Astrocyte (in vitro differentiated cells and primary cell): ENCODE data around the gene ULK3.

Experiments
- CTCF ChIP-seq: IDR thresholded peaks from 2 replicates; pipeline ENCODE4 v1.5.1; 2011; ENCODE audit warnings: low read depth, mild to moderate bottlenecking, inconsistent platforms, low read length, moderate library complexity; ENCODE audit not compliant: insufficient read depth
- EZH2 ChIP-seq: IDR thresholded peaks from 2 replicates; pipeline ENCODE4 v1.6.1; 2012; ENCODE audit warnings: mild to moderate bottlenecking, low read length, inconsistent platforms; ENCODE audit not compliant: insufficient read depth

GRCh38 chr15:74892313-74892712 lies 49.4 kb upstream of the ULK3 start:
- no peak for TF ChIP-seq CTCF
- TF ChIP-seq EZH2 = no peak
